Adipose tissue (tissue), 3 donors: ENCODE results near the gene PSMB4. TPM values are rescaled to one million over a fixed set of nuclear protein-coding genes. Genes with fewer than 3 reads are reported as not detected.
"Not testable (repeated sequence)": the region's sequence is repeated elsewhere in the genome, so short reads cannot be mapped to it uniquely, and the experiment has no call there.

ENCODE experiments used
- H3K27ac ChIP-seq: one replicate; pipeline ENCODE4 v1.5.1; 2013; ENCODE audit warnings: low read depth, low read length
- WGBS, 3 donors: extraction: QIAGEN DNeasy Blood & Tissue Kit; methylation state at CpG; one replicate each; pipeline ENCODE4 v1.1.7; 2013; 5-methylcytosine and 5-hydroxymethylcytosine counted together
- polyA plus RNA-seq, 3 donors: library from polyadenylated mRNA; stranded (reverse); fragments of 200-250 nt; gene quantifications; one replicate each; pipeline ENCODE4 v1.2.3, GENCODE V29; 2013
- donor health status: healthy with polysubstance abuse.
- donor health status: Bipolar disorder and iron deficiency.
- donor health status: healthy.

Gene PSMB4
- polyA plus RNA-seq, 3 donors, result 145 to 348 (median 335) TPM

- 77 to 95% (median 78%) methylated on average over 5 of the region's 5 CpGs for WGBS, 3 donors
These were observed 20.4 kb downstream of the PSMB4 start for GRCh38 chr1:151419819-151420218.

DNA sequence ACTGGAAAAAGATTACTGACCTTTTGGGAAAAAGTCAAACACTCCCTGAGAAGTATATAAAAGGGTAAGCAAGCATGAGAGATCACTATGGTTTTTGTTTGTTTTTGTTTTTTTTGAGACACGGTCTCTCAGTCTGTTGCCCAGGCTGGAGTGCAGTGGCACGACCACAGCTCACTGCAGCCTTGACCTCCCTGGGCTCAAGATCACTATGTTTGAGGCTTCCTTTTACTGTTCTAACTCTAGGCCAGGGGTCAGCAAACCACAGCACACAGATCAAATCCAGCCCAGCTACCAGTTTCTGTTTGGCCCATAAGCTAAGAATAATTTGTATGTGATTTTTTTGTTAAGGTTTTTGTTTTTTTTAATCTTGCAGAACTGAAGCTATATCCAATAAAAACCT lies 25.7 kb downstream of the PSMB4 start:
- WGBS, 3 donors, result 46 to 80% (median 70%) methylated on average over 2 of the region's 2 CpGs

More at GRCh38 chr1:151419819-151420218, 20.4 kb downstream of the PSMB4 start:
- H3K27ac ChIP-seq, result no peak overlapping the region

DNA sequence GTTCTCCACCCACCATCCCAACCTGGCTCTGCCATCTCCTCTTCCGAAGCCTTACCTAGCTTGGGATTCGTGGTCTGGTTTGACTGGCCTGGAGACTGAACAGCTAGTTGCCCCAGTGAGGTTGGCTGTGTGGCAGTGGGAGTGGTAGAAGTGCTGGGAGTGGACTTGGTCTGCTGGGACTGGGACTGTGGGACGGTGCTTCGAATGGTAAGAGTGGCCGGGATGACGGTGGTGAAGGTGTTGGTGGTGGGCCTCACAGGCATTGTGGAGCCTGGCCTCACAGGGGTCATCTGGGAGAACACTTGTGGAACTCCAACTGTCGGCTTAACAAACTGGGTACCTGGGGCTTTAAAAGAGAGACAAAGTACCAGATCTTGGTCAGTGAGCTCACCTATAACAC lies 28.7 kb downstream of the PSMB4 start:
- 94 to 97% (median 96%) methylated on average over 7 of the region's 7 CpGs for WGBS, 3 donors
- H3K27ac ChIP-seq, result no peak overlapping the region

More for the DNA sequence above, 25.7 kb downstream of the PSMB4 start:
- no peak overlapping the region for H3K27ac ChIP-seq

DNA sequence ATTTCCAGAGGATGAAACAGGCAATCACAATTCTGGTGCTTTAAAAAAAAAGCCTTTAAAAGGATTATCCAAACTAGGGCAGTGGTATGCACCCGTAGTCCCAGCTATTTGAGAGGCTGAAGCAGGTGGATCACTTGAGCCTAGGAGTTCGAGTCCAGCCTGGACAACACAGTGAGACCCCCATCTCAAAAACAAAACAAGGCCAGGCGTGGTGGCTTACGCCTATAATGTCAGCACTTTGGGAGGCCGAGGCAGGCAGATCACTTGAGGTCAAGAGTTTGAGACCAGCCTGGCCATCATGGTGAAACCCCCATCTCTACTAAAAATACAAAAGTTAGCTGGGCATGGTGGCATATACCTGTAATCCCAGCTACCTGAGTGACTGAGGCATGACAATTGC lies 34.5 kb downstream of the PSMB4 start:
- H3K27ac ChIP-seq, result not testable (repeated sequence)
- 96 to 97% (median 97%) methylated on average over 5 of the region's 5 CpGs for WGBS, 3 donors

- 86 to 95% (median 92%) methylated on average over 3 of the region's 3 CpGs for WGBS, 3 donors
- no peak overlapping the region for H3K27ac ChIP-seq
These were observed 35.8 kb downstream of the PSMB4 start for GRCh38 chr1:151435174-151435573.

GRCh38 chr1:151436985-151437384 lies 37.6 kb downstream of the PSMB4 start:
- H3K27ac ChIP-seq, result no peak overlapping the region
- 73 to 81% (median 75%) methylated on average over 6 of the region's 6 CpGs for WGBS, 3 donors

- 63 to 78% (median 65%) methylated on average over 8 of the region's 8 CpGs for WGBS, 3 donors
- H3K27ac ChIP-seq, result not testable (repeated sequence)
These were observed 38.0 kb downstream of the PSMB4 start for GRCh38 chr1:151437396-151437795.

GRCh38 chr1:151443846-151444782 lies 44.7 kb downstream of the PSMB4 start:
- WGBS, 3 donors, result 40 to 56% (median 53%) methylated on average over 4 of the region's 4 CpGs
- no peak overlapping the region for H3K27ac ChIP-seq

DNA sequence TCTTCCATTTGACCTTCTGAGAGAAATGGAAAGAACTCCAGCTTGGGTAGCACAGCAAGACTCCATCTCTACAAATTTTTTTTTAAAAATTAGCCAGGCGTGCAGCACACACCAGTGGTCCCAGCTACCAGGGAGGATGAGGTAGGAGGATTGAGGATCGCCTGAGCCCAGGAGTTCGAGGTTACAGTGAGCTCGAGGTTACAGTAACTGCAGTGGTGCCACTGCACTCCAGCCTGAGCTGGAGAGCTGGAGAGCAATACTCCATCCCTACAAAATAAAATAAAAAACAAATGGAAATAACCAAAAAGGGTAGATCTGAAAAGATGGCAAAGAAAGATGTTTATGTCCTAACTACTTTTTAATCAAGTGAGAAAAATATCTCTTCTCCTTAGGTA lies 45.4 kb downstream of the PSMB4 start:
- no peak overlapping the region for H3K27ac ChIP-seq
- WGBS, 3 donors, result 77 to 84% (median 82%) methylated on average over 4 of the region's 4 CpGs

- WGBS, 3 donors, result 53 to 65% (median 54%) methylated on average over 2 of the region's 2 CpGs
- no peak overlapping the region for H3K27ac ChIP-seq
These were observed 48.3 kb downstream of the PSMB4 start for GRCh38 chr1:151447696-151448095.

Other genes with a start within 250 kb of the PSMB4 start
- 10 to 100 TPM in 1 of 3 donors, 1 to 10 TPM in 2; 1.4 to 20.4 (median 5.8) TPM for gene TNFAIP8L2, start 242.9 kb upstream of the PSMB4 start, polyA plus RNA-seq
- 1 to 10 TPM; 3.3 to 5.3 (median 3.9) TPM for gene LYSMD1, start 233.7 kb upstream of the PSMB4 start, polyA plus RNA-seq
- 10 to 100 TPM; 16.7 to 39.8 (median 29.7) TPM for gene SCNM1, start 233.4 kb upstream of the PSMB4 start, polyA plus RNA-seq
- gene TMOD4, start 223.6 kb upstream of the PSMB4 start, polyA plus RNA-seq, result under 1 TPM; 0.16 to 0.62 (median 0.56) TPM
- gene VPS72, start 209.4 kb upstream of the PSMB4 start, polyA plus RNA-seq, result 10 to 100 TPM; 19.9 to 34.8 (median 26.3) TPM
- 10 to 100 TPM in 2 of 3 donors, 1 to 10 TPM in 1; 6.9 to 28.8 (median 25.1) TPM for gene PIP5K1A, start 201.0 kb upstream of the PSMB4 start, polyA plus RNA-seq
- 100 to 1,000 TPM; 115 to 142 (median 130) TPM for gene PSMD4, start 144.8 kb upstream of the PSMB4 start, polyA plus RNA-seq
- gene ZNF687, start 117.3 kb upstream of the PSMB4 start, polyA plus RNA-seq, result 1 to 10 TPM; 4.9 to 10.0 (median 7.5) TPM
- 10 to 100 TPM; 24.5 to 55.2 (median 46.7) TPM for gene PI4KB, start 72.2 kb upstream of the PSMB4 start, polyA plus RNA-seq
- gene RFX5, start 52.3 kb upstream of the PSMB4 start, polyA plus RNA-seq, result 10 to 100 TPM in 2 of 3 donors, 1 to 10 TPM in 1; 5.7 to 20.2 (median 16.9) TPM
- 100 to 1,000 TPM in 2 of 3 donors, 10 to 100 TPM in 1; 36.3 to 141 (median 141) TPM for gene SELENBP1, start 26.9 kb upstream of the PSMB4 start, polyA plus RNA-seq
- 10 to 100 TPM; 10.8 to 17.6 (median 16.8) TPM for gene POGZ, start 59.9 kb downstream of the PSMB4 start, polyA plus RNA-seq
- 10 to 100 TPM in 1 of 3 donors, 1 to 10 TPM in 2; 2.0 to 28.7 (median 2.1) TPM for gene CGN, start 111.8 kb downstream of the PSMB4 start, polyA plus RNA-seq
- gene TUFT1, start 140.7 kb downstream of the PSMB4 start, polyA plus RNA-seq, result 10 to 100 TPM in 1 of 3 donors, 1 to 10 TPM in 2; 4.2 to 13.3 (median 4.2) TPM
- gene SNX27, start 212.5 kb downstream of the PSMB4 start, polyA plus RNA-seq, result 10 to 100 TPM in 1 of 3 donors, 1 to 10 TPM in 2; 3.5 to 19.5 (median 4.7) TPM